Astrocyte (in vitro differentiated cells and primary cell): Measurements from ENCODE around the gene WDR45B. TPM values are rescaled to one million over a fixed set of nuclear protein-coding genes. Genes with fewer than 3 reads are reported as not detected.
A peak's percentile ranks its signal among the peaks of the same experiment; 100 is the strongest.

Source experiments
- DNase-seq: peaks from one replicate; pipeline ENCODE4 v3.0.0-alpha.2; 2010; ENCODE audit warnings: low read depth
- FAIRE-seq: peaks from 2 replicates; lab custom pipeline; 2011; peaks lifted over from hg19 to GRCh38; lab: Jason Lieb, UNC
- H2AFZ ChIP-seq: 2 replicates; pipeline ENCODE4 v1.6.0; 2012; ENCODE audit warnings: low read depth, low read length, inconsistent platforms
- H3K27ac ChIP-seq: 2 replicates; pipeline ENCODE4 v1.5.1; 2011; ENCODE audit warnings: low read depth, low read length, inconsistent platforms
- H3K27me3 ChIP-seq: 2 replicates; pipeline ENCODE4 v1.6.0; 2011; ENCODE audit warnings: low read length, inconsistent platforms; ENCODE audit not compliant: insufficient read depth
- H3K36me3 ChIP-seq: 2 replicates; pipeline ENCODE4 v1.5.1; 2011; ENCODE audit warnings: low read length, inconsistent platforms; ENCODE audit not compliant: insufficient read depth
- H3K4me1 ChIP-seq: 2 replicates; pipeline ENCODE4 v1.5.1; 2011; ENCODE audit warnings: low read length, inconsistent platforms; ENCODE audit not compliant: insufficient read depth
- H3K4me2 ChIP-seq: 2 replicates; pipeline ENCODE4 v1.6.0; 2012; ENCODE audit warnings: low read length, inconsistent platforms
- H3K4me3 ChIP-seq: 2 replicates; pipeline ENCODE4 v1.5.1; 2011; ENCODE audit warnings: low read depth, mild to moderate bottlenecking, low read length, inconsistent platforms; ENCODE audit not compliant: insufficient read depth
- H3K79me2 ChIP-seq: 2 replicates; pipeline ENCODE4 v1.6.0; 2012; ENCODE audit warnings: mild to moderate bottlenecking, low read length, inconsistent platforms; ENCODE audit not compliant: insufficient read depth
- H3K9ac ChIP-seq: 2 replicates; pipeline ENCODE4 v1.6.0; 2012; ENCODE audit warnings: mild to moderate bottlenecking, low read length, inconsistent platforms
- H3K9me3 ChIP-seq: 2 replicates; pipeline ENCODE4 v1.5.1; 2012; ENCODE audit warnings: low read depth, mild to moderate bottlenecking, low read length, inconsistent platforms; ENCODE audit not compliant: insufficient read depth
- H4K20me1 ChIP-seq: 2 replicates; pipeline ENCODE4 v1.6.0; 2012; ENCODE audit warnings: low read length, inconsistent platforms; ENCODE audit not compliant: insufficient read depth
- H3K27ac Mint-ChIP-seq: one replicate; pipeline ENCODE4 v1.8.0; 2021; ENCODE audit warnings: mild to moderate bottlenecking, mixed read lengths; ENCODE audit not compliant: unreplicated experiment
- H3K27me3 Mint-ChIP-seq: one replicate; pipeline ENCODE4 v1.8.0; 2021; ENCODE audit warnings: low read depth, mixed read lengths; ENCODE audit not compliant: unreplicated experiment
- H3K36me3 Mint-ChIP-seq: one replicate; pipeline ENCODE4 v1.8.0; 2021; ENCODE audit warnings: low read depth, mixed read lengths; ENCODE audit not compliant: unreplicated experiment
- H3K4me1 Mint-ChIP-seq: one replicate; pipeline ENCODE4 v1.8.0; 2021; ENCODE audit warnings: low read depth, mixed read lengths; ENCODE audit not compliant: unreplicated experiment
- H3K4me3 Mint-ChIP-seq: one replicate; pipeline ENCODE4 v1.8.0; 2021; ENCODE audit warnings: mild to moderate bottlenecking, moderate library complexity, mixed read lengths; ENCODE audit not compliant: unreplicated experiment
- H3K9me3 Mint-ChIP-seq: one replicate; pipeline ENCODE4 v1.8.0; 2021; ENCODE audit warnings: mild to moderate bottlenecking, mixed read lengths; ENCODE audit not compliant: unreplicated experiment
- CTCF ChIP-seq: IDR thresholded peaks from 2 replicates; pipeline ENCODE4 v1.5.1; 2011; ENCODE audit warnings: low read depth, mild to moderate bottlenecking, inconsistent platforms, low read length, moderate library complexity; ENCODE audit not compliant: insufficient read depth
- EZH2 ChIP-seq: IDR thresholded peaks from 2 replicates; pipeline ENCODE4 v1.6.1; 2012; ENCODE audit warnings: mild to moderate bottlenecking, low read length, inconsistent platforms; ENCODE audit not compliant: insufficient read depth
- total RNA-seq: library from RNA; stranded (reverse); gene quantifications from 2 replicates; pipeline ENCODE4 v1.2.1, GENCODE V29; 2021

The WDR45B gene
- total RNA-seq, 1 donor from 2014 or later, result 75.4 TPM

- no peak for TF ChIP-seq EZH2
- TF ChIP-seq CTCF, result no peak
- no peak overlapping the region for H3K27ac ChIP-seq
- Mint-ChIP-seq H3K9me3 (peaks cover 2% of the 10 kb centered on the region), H3K36me3 (no peaks in the 10 kb centered on the region), H3K4me3 (no peak overlapping the region), H3K27ac (peak overlapping the region; percentile 14), H3K27me3 (no peaks in the 10 kb centered on the region), H3K4me1 (peaks cover 8% of the 10 kb centered on the region)
- no peak overlapping the region for H2AFZ ChIP-seq
- H3K9ac ChIP-seq, result no peak overlapping the region
- no peaks in the 10 kb centered on the region for H3K4me1 ChIP-seq
- H4K20me1 ChIP-seq, result peaks cover 8% of the 10 kb centered on the region
- no peak overlapping the region for H3K4me3 ChIP-seq
- H3K4me2 ChIP-seq, result no peak overlapping the region
- no peaks in the 10 kb centered on the region for H3K9me3 ChIP-seq
- H3K27me3 ChIP-seq, result no peaks in the 10 kb centered on the region
- H3K36me3 ChIP-seq, result no peaks in the 10 kb centered on the region
- no peak for FAIRE-seq
- DNase-seq, result no peak
- H3K79me2 ChIP-seq, result no peaks in the 10 kb centered on the region
Observed at GRCh38 chr17:82674656-82675475, 26.6 kb upstream of the WDR45B start.

GRCh38 chr17:82670661-82671450 lies 22.6 kb upstream of the WDR45B start:
- DNase-seq (no peak), FAIRE-seq (no peak)
- Histone ChIP-seq H3K79me2 (no peaks in the 10 kb centered on the region), H3K4me3 (no peak overlapping the region), H3K9me3 (no peaks in the 10 kb centered on the region), H3K27ac (no peak overlapping the region), H3K9ac (no peak overlapping the region), H2AFZ (no peak overlapping the region), H3K4me2 (no peak overlapping the region), H4K20me1 (peaks cover 8% of the 10 kb centered on the region), H3K4me1 (no peaks in the 10 kb centered on the region), H3K27me3 (no peaks in the 10 kb centered on the region), H3K36me3 (no peaks in the 10 kb centered on the region)
- no peak for TF ChIP-seq CTCF
- TF ChIP-seq EZH2, result no peak
- Mint-ChIP-seq H3K4me1 (peaks cover 8% of the 10 kb centered on the region), H3K36me3 (peaks cover 6% of the 10 kb centered on the region), H3K4me3 (no peak overlapping the region), H3K9me3 (peaks cover 2% of the 10 kb centered on the region), H3K27me3 (peaks cover 7% of the 10 kb centered on the region), H3K27ac (no peak overlapping the region)
